Measurements from ENCODE around the gene GLI2. TPM values are rescaled to one million over a fixed set of nuclear protein-coding genes. Genes with fewer than 3 reads are reported as not detected.

Gene GLI2
- total and polyA plus RNA-seq, 2 experiments from 2014 or later: 53.6 to 57.0 TPM

GRCh38 chr2:120710256-120710655, 25.4 kb upstream of the GLI2 start:
- H3K4me3 ChIP-seq: peak overlapping the region; percentile 5; the same call in 1 of the 2 replicates
- peak; percentile 48 for ATAC-seq
- Mint-ChIP-seq H3K4me1 (peaks cover 67% of the 10 kb centered on the region), H3K36me3 (ENCODE audit: low read depth) (no peaks in the 10 kb centered on the region), H3K27ac (peak overlapping the region; percentile 88), H3K27me3 (ENCODE audit: insufficient read depth, low read depth, poor library complexity) (peaks cover 36% of the 10 kb centered on the region), H3K4me3 (peak overlapping the region; percentile 42), H3K9me3 (no peaks in the 10 kb centered on the region)
- H3F3A ChIP-seq (replicated peaks; ENCODE audit: low read depth): peaks cover 31% of the 10 kb centered on the region
- peak overlapping the region; percentile 26 for H3K4me2 ChIP-seq
- H3K9me2 ChIP-seq (ENCODE audit: insufficient read depth): 0 out of 2 replicates have a peak, but pooled peaks cover 5% of the 10 kb centered on the region
- H2AFZ ChIP-seq: no peak overlapping the region
- peaks cover 61% of the 10 kb centered on the region for H3K4me1 ChIP-seq (ENCODE audit: insufficient read depth)
- H4K20me1 ChIP-seq (replicated peaks; ENCODE audit: insufficient read depth): no peaks in the 10 kb centered on the region
- H3K27ac ChIP-seq (ENCODE audit: low read depth): peak overlapping the region; percentile 85
- peak; percentile 73 for DNase-seq (ENCODE audit: low spot score)
- TF ChIP-seq CREB1 (CRISPR knock-in tag; IDR thresholded peaks at IDR 0.05; ENCODE audit: low read depth) (no peak), ZNF114 (CRISPR knock-in tag; IDR thresholded peaks at IDR 0.05) (0 out of 2 replicates have a peak, but pooled peaks have one; percentile 10)
- H3K27me3 ChIP-seq (ENCODE audit: insufficient read depth): peaks cover 21% of the 10 kb centered on the region; the same call in 1 of the 2 replicates
- no peaks in the 10 kb centered on the region; the same call in 1 of the 2 replicates for H3K36me3 ChIP-seq (ENCODE audit: insufficient read depth)
- H3K79me2 ChIP-seq (replicated peaks; ENCODE audit: insufficient read depth): no peaks in the 10 kb centered on the region

- DNase-seq (ENCODE audit: low spot score) (no peak), ATAC-seq (no peak)
- H3K4me1 ChIP-seq (ENCODE audit: insufficient read depth): peaks cover 56% of the 10 kb centered on the region
- H3K9me2 ChIP-seq (ENCODE audit: insufficient read depth): 0 out of 2 replicates have a peak, but pooled peaks cover 5% of the 10 kb centered on the region
- H3K79me2 ChIP-seq (replicated peaks; ENCODE audit: insufficient read depth): no peaks in the 10 kb centered on the region
- no peaks in the 10 kb centered on the region for H4K20me1 ChIP-seq (replicated peaks; ENCODE audit: insufficient read depth)
- no peaks in the 10 kb centered on the region; the same call in 1 of the 2 replicates for H3K36me3 ChIP-seq (ENCODE audit: insufficient read depth)
- H3K4me1 Mint-ChIP-seq: peaks cover 62% of the 10 kb centered on the region
- H3F3A ChIP-seq (replicated peaks; ENCODE audit: low read depth): peaks cover 31% of the 10 kb centered on the region
- H3K4me3 ChIP-seq: no peak overlapping the region
- no peak overlapping the region for H3K27ac ChIP-seq (ENCODE audit: low read depth)
- H3K27ac Mint-ChIP-seq: no peak overlapping the region
- H3K36me3 Mint-ChIP-seq (ENCODE audit: low read depth): no peaks in the 10 kb centered on the region
- H3K9me3 Mint-ChIP-seq: no peaks in the 10 kb centered on the region
- no peak overlapping the region for H3K4me2 ChIP-seq
- H3K27me3 Mint-ChIP-seq (ENCODE audit: insufficient read depth, low read depth, poor library complexity): peaks cover 32% of the 10 kb centered on the region
- H2AFZ ChIP-seq: no peak overlapping the region
- peaks cover 16% of the 10 kb centered on the region; the same call in 1 of the 2 replicates for H3K27me3 ChIP-seq (ENCODE audit: insufficient read depth)
- H3K4me3 Mint-ChIP-seq: no peak overlapping the region
- TF ChIP-seq POLR2AphosphoS5 (IDR thresholded peaks at IDR 0.05; ENCODE audit: low read depth) (no peak), REST (IDR thresholded peaks at IDR 0.05; ENCODE audit: unreplicated experiment) (no peak), JUNB (IDR thresholded peaks at IDR 0.05; ENCODE audit: unreplicated experiment) (no peak), CTCF (conservative IDR thresholded peaks at IDR 0.05; ENCODE audit: low read depth in 2 of 2) (no peak), NANOG (IDR thresholded peaks at IDR 0.05; ENCODE audit: borderline replicate concordance) (no peak), EZH2phosphoT487 (IDR thresholded peaks at IDR 0.05; ENCODE audit: unreplicated experiment) (no peak), ZNF114 (CRISPR knock-in tag; IDR thresholded peaks at IDR 0.05) (no peak), ZNF331 (CRISPR knock-in tag; IDR thresholded peaks at IDR 0.05; ENCODE audit: low read depth) (no peak), CREB1 (CRISPR knock-in tag; IDR thresholded peaks at IDR 0.05; ENCODE audit: low read depth) (no peak), ETS1 (IDR thresholded peaks at IDR 0.05) (no peak), EZH2 (IDR thresholded peaks at IDR 0.05; ENCODE audit: low read depth, unreplicated experiment) (no peak)
Observed at GRCh38 chr2:120711694-120712093, 24.0 kb upstream of the GLI2 start.
